Measurements from ENCODE around the gene SERPINA9.
"Not testable (repeated sequence)": the region's sequence is repeated elsewhere in the genome, so short reads cannot be mapped to it uniquely, and the experiment has no call there.

Gene SERPINA9

GRCh38 chr14:94426526-94426925 is 49.5 kb downstream of the SERPINA9 start:
- DNase-seq (ENCODE audit: low read depth in 2 of 2): no peak

GRCh38 chr14:94424371-94424770 is 51.6 kb downstream of the SERPINA9 start:
- no peak for DNase-seq (ENCODE audit: low read depth in 2 of 2)

- peak; percentile 37 to 57 for DNase-seq (ENCODE audit: low read depth in 2 of 2)
These were observed 52.4 kb downstream of the SERPINA9 start for GRCh38 chr14:94423453-94424056.

- no peak for DNase-seq (ENCODE audit: low read depth in 2 of 2)
These were observed 54.7 kb downstream of the SERPINA9 start for GRCh38 chr14:94421316-94421715.

GRCh38 chr14:94417497-94418205 is 58.3 kb downstream of the SERPINA9 start:
- not testable (repeated sequence) for DNase-seq (ENCODE audit: low read depth in 2 of 2)

Measured in stimulated activated CD4-positive, alpha-beta T cell treated with anti-CD3 and anti-CD28 coated beads, Interleukin-4, amount 100 ng/mL, for 48 hours (primary cell).